Erythroblast (primary cell): ENCODE measurements around the gene RPE65.

Source experiments
- GATA1 ChIP-seq: IDR thresholded peaks from 2 replicates; pipeline ENCODE4 v1.6.1; 2011; ENCODE audit warnings: low read depth, mild to moderate bottlenecking, control low read depth, low read length, moderate library complexity
- POLR2A ChIP-seq: IDR thresholded peaks from 2 replicates; pipeline ENCODE4 v1.6.1; 2011; ENCODE audit warnings: mild to moderate bottlenecking, low read length

- no peak for TF ChIP-seq POLR2A
- no peak for TF ChIP-seq GATA1
These were observed 70.7 kb downstream of the RPE65 start for GRCh38 chr1:68379085-68379478.
